Dendritic cell treated with granulocyte-macrophage colony-stimulating factor and Interleukin-4, amounts not matched to agents 40 ng/mL and 50 ng/mL, for 4 days (primary cell): Measurements from ENCODE around the gene GPR4.
A peak's percentile ranks its signal among the peaks of the same experiment; 100 is the strongest.

Experiments used
- H3K27ac Mint-ChIP-seq: one replicate; pipeline ENCODE4 v1.8.0; 2022; ENCODE audit warnings: mild to moderate bottlenecking, mixed read lengths
- H3K27me3 Mint-ChIP-seq: one replicate; pipeline ENCODE4 v1.8.0; 2022; ENCODE audit warnings: mild to moderate bottlenecking, mixed read lengths
- H3K36me3 Mint-ChIP-seq: one replicate; pipeline ENCODE4 v1.8.0; 2022; ENCODE audit warnings: low read depth, mixed read lengths
- H3K4me1 Mint-ChIP-seq: one replicate; pipeline ENCODE4 v1.8.0; 2022; ENCODE audit warnings: low read depth, mixed read lengths
- H3K4me3 Mint-ChIP-seq: one replicate; pipeline ENCODE4 v1.8.0; 2022; ENCODE audit warnings: mild to moderate bottlenecking, moderate library complexity, mixed read lengths
- H3K9me3 Mint-ChIP-seq: one replicate; pipeline ENCODE4 v1.8.0; 2022; ENCODE audit warnings: mixed read lengths
- intact Hi-C: fragments of 100-400 bp; cut with micrococcal nuclease; formaldehyde crosslinking; loops from one replicate; pipeline ENCODE4 v1.15.0; 2022

Gene GPR4

DNA sequence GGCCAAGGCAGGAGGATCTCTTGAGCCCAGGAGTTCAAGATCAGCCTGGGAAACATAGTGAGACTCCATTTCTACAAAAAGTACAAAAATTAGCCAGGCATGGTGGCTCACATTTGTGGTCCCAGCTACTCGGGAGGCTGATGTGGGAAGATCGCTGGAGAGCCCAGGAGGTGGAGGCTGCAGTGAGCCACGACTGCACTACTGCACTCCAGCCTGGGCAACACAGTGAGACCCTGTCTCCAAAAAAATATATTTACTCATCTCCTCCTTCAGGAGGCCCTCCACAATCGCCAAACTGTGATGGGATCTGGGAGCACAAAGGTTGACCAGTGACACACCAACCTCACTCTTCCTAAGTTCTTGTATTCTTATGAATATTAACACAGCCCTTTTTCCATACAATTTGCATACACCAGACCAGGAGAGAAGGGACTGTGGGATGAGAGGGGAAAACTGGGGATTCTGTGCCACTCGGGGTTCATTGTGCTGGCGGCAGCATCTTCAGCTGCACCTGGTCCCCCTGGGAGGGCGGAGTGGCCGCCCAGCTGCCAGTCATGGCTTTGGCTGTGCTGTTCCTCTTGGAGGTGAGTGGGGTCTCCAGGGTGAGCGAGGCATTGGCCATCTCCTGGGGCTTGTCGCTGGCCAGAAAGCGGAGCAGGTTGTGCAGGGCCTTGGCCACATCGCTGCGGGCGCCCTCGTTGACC lies 11.6 kb downstream of the GPR4 start:
- Mint-ChIP-seq H3K4me1 (peaks cover 15% of the 10 kb centered on the region), H3K36me3 (no peaks in the 10 kb centered on the region), H3K4me3 (no peak overlapping the region), H3K27ac (no peak overlapping the region), H3K27me3 (peaks cover 53% of the 10 kb centered on the region), H3K9me3 (no peaks in the 10 kb centered on the region)
- intact Hi-C loops = no loop called here

DNA sequence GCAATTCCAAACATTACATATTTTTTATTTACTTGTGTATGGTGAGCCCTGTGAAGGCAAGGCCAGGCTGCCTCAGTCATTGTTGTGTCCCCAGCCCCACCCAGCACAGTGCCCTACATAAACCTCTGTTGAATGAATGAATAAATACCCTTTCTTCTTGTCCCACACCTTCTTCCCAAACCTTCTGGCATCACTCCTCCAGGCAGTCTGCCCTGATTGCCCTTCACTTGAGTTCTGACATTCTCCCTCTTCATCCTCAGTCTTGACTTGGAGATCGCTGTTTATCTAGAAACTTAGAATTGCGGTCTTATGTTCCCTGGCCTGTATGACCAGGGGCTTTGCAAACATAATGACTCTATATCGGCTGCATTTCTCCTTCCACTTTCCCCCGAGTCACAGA lies 12.2 kb downstream of the GPR4 start:
- Mint-ChIP-seq H3K27ac (no peak overlapping the region), H3K4me1 (peaks cover 15% of the 10 kb centered on the region), H3K27me3 (peaks cover 49% of the 10 kb centered on the region), H3K9me3 (no peaks in the 10 kb centered on the region), H3K4me3 (no peak overlapping the region), H3K36me3 (no peaks in the 10 kb centered on the region)
- intact Hi-C loops = no loop called here

GRCh38 chr19:45587873-45588272 lies 14.1 kb downstream of the GPR4 start:
- no peak overlapping the region for H3K27ac Mint-ChIP-seq
- H3K9me3 Mint-ChIP-seq = no peaks in the 10 kb centered on the region
- H3K36me3 Mint-ChIP-seq = peaks cover 5% of the 10 kb centered on the region
- peaks cover 15% of the 10 kb centered on the region for H3K4me1 Mint-ChIP-seq
- no peak overlapping the region for H3K4me3 Mint-ChIP-seq
- intact Hi-C loops = no loop called here
- peaks cover 44% of the 10 kb centered on the region for H3K27me3 Mint-ChIP-seq

GRCh38 chr19:45585158-45585577 lies 16.8 kb downstream of the GPR4 start:
- Mint-ChIP-seq H3K4me3 (peak overlapping the region; percentile 86), H3K9me3 (no peaks in the 10 kb centered on the region), H3K4me1 (peaks cover 11% of the 10 kb centered on the region), H3K27me3 (peaks cover 19% of the 10 kb centered on the region), H3K27ac (peak overlapping the region; percentile 98), H3K36me3 (peaks cover 19% of the 10 kb centered on the region)
- intact Hi-C loops = no loop called here

- Mint-ChIP-seq H3K27me3 (peaks cover 13% of the 10 kb centered on the region), H3K36me3 (peaks cover 19% of the 10 kb centered on the region), H3K27ac (peak within 1 kb of the TSS; percentile 98), H3K4me1 (peaks cover 11% of the 10 kb centered on the region), H3K9me3 (no peaks in the 10 kb centered on the region), H3K4me3 (peak within 1 kb of the TSS; percentile 86)
- intact Hi-C loops = no loop called here
These were observed 17.5 kb downstream of the GPR4 start, which contains the start of gene OPA3 for GRCh38 chr19:45584332-45585157. Gene OPA3 (minus strand): TSS chr19:45584802. CDS start chr19:45584764, 38 bp downstream.

GRCh38 chr19:45581576-45581975 lies 20.4 kb downstream of the GPR4 start:
- Mint-ChIP-seq H3K27ac (peak overlapping the region; percentile 15), H3K36me3 (peaks cover 22% of the 10 kb centered on the region), H3K4me3 (no peak overlapping the region), H3K27me3 (no peaks in the 10 kb centered on the region), H3K9me3 (no peaks in the 10 kb centered on the region), H3K4me1 (peaks cover 19% of the 10 kb centered on the region)
- intact Hi-C loops = no loop called here

- Mint-ChIP-seq H3K9me3 (no peaks in the 10 kb centered on the region), H3K27me3 (no peaks in the 10 kb centered on the region), H3K4me3 (no peak overlapping the region), H3K27ac (no peak overlapping the region), H3K36me3 (peaks cover 24% of the 10 kb centered on the region), H3K4me1 (peaks cover 19% of the 10 kb centered on the region)
- intact Hi-C loops = no loop called here
These were observed 23.2 kb downstream of the GPR4 start for GRCh38 chr19:45578861-45579260.

DNA sequence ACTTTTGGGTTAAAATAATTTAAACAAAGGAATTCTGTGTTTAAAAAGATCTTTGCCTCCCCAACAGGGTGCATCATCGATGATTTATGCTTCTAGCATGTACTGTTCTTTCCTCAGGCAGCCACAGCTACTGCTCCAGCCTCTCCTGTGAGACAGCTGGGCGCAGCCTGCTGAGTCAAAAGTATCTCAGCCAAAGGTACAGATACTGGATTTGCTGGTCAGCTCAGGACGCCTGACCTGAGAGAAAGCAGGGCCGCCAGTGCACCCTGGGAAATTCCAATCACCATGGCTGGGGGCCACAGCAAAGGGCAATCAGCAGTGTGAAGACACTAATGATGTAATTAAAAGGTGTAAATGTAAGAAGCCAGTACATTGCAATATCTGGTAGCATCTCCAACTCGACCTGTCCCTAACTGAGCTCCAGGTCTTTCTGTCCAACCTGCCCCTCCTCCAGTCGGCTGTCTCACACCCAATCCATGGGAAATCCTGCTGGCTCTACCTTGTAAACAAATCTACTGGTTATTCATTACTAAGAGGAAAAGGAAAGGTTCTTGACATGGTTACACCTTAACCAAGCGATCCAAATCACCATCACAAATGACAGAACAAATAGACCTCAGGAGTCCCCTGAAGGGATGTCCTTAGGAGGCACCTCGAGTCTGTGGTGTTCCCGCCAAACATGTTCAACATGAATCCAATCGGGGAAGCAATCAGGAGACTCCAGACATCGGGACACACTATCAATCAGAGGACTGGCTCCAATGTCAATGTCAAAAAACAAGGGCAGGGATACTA lies 24.7 kb downstream of the GPR4 start:
- Mint-ChIP-seq H3K4me3 (no peak overlapping the region), H3K36me3 (peaks cover 27% of the 10 kb centered on the region), H3K9me3 (no peaks in the 10 kb centered on the region), H3K27ac (no peak overlapping the region), H3K27me3 (no peaks in the 10 kb centered on the region), H3K4me1 (peaks cover 16% of the 10 kb centered on the region)
- intact Hi-C loops = no loop called here

GRCh38 chr19:45576682-45577081 lies 25.3 kb downstream of the GPR4 start:
- Mint-ChIP-seq H3K4me1 (peaks cover 14% of the 10 kb centered on the region), H3K36me3 (peaks cover 23% of the 10 kb centered on the region), H3K4me3 (no peak overlapping the region), H3K27ac (no peak overlapping the region), H3K27me3 (no peaks in the 10 kb centered on the region), H3K9me3 (no peaks in the 10 kb centered on the region)
- intact Hi-C loops = no loop called here

DNA sequence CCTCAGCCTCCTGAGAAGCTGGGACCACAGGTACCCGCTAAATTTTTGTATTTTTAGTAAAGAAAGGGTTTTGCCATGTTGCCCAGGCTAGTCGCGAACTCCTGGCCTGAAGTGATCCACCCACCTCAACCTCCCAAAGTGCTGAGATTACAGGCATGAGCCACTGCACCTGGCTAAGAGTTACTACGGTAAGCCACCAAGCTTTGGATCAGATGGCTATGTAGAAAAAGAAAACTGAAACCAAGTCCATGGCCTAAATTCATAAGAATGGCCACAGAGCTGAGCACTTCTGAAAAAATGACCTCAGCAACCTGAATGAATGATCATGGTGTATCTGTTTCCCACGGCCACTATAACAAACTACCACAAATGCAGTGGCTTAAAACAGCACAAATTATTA lies 26.8 kb downstream of the GPR4 start:
- Mint-ChIP-seq H3K4me1 (peaks cover 14% of the 10 kb centered on the region), H3K27ac (no peak overlapping the region), H3K4me3 (no peak overlapping the region), H3K9me3 (no peaks in the 10 kb centered on the region), H3K36me3 (peaks cover 18% of the 10 kb centered on the region), H3K27me3 (no peaks in the 10 kb centered on the region)
- intact Hi-C loops = no loop called here

GRCh38 chr19:45574526-45574925 lies 27.5 kb downstream of the GPR4 start:
- Mint-ChIP-seq H3K27me3 (no peaks in the 10 kb centered on the region), H3K36me3 (peaks cover 22% of the 10 kb centered on the region), H3K4me3 (no peak overlapping the region), H3K27ac (no peak overlapping the region), H3K4me1 (peaks cover 17% of the 10 kb centered on the region), H3K9me3 (no peaks in the 10 kb centered on the region)
- intact Hi-C loops = no loop called here

GRCh38 chr19:45571457-45572220 lies 30.4 kb downstream of the GPR4 start:
- Mint-ChIP-seq H3K27ac (no peak overlapping the region), H3K4me1 (peaks cover 5% of the 10 kb centered on the region), H3K9me3 (no peaks in the 10 kb centered on the region), H3K4me3 (no peak overlapping the region), H3K36me3 (peaks cover 29% of the 10 kb centered on the region), H3K27me3 (no peaks in the 10 kb centered on the region)
- intact Hi-C loops = no loop called here

DNA sequence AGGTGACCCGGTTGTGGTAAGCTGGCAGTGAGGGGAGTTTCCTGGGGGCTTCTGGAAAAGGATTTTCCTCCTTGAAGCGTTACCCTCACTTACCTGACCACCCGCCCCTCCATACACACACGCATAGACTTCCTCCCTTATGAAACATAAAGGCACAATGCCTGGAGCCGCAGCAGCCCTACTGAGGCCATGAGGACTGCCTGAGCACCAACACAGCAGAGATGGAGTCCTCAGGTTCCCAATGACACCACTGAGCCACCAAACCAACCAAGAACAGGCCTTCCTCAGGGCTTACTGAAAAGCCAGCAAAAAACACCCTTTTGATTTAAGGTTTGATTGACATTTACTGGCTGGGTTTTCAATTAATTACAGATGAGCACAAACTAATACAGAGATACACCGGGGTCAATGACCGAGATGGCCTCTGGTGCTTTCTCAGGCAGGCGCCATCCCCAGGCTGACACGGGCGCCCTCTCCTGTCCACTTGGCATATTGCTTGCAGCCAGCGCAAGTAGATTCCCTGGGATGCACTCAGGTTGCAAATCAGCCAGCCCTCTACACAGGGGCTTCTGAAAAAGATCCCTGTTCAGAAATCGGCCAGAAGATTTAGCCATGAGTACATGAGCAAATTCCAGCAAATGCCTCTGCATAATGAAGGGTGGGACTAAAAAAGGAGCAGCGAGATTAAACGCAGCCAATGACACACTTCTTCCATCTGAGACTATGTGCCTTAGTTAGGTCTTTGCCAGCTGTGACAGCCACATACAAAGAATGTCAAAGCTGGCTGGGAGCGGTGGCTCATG lies 32.2 kb downstream of the GPR4 start:
- Mint-ChIP-seq H3K9me3 (no peaks in the 10 kb centered on the region), H3K27ac (no peak overlapping the region), H3K4me1 (peaks cover 5% of the 10 kb centered on the region), H3K27me3 (no peaks in the 10 kb centered on the region), H3K36me3 (peaks cover 24% of the 10 kb centered on the region), H3K4me3 (no peak overlapping the region)
- intact Hi-C loops = no loop called here
